Pancreas (tissue), 10 donors: Measurements from ENCODE around the gene DNAJB5. TPM values are rescaled to one million over a fixed set of nuclear protein-coding genes. Genes with fewer than 3 reads are reported as not detected.

Experiments
- ATAC-seq, 4 donors: fragments of 200-7000 bp; cut with Tn5 transposase; one replicate each; pipeline versions ENCODE4 v1.8.0 to v1.9.1; 2020; ENCODE audit warnings: mild to moderate bottlenecking in 4 of 4, moderate library complexity in 4 of 4
- DNase-seq, 6 donors: peaks; one replicate each; pipeline ENCODE4 v3.0.0-alpha.2; 2020
- FAIRE-seq: peaks from 2 replicates; lab custom pipeline; 2012; peaks lifted over from hg19 to GRCh38; lab: Jason Lieb, UNC
- H3K27ac ChIP-seq, 4 donors: fragments of 200-600 bp; sonication (generic); 1 replicate in 3 of 4; 2 replicates in 1 of 4; pipeline versions ENCODE4 v1.5.0 to v1.8.0; 2020
- H3K27me3 ChIP-seq, 4 donors: fragments of 200-600 bp; one replicate each; pipeline ENCODE4 v1.8.0; 2021
- H3K36me3 ChIP-seq, 3 donors: fragments of 200-600 bp; sonication (generic) in 1 of 3; one replicate each; pipeline versions ENCODE4 v1.5.0 to v1.8.0; 2020 to 2021
- H3K4me1 ChIP-seq, 3 donors: fragments of 200-600 bp; one replicate each; pipeline ENCODE4 v1.8.0; 2021
- H3K4me3 ChIP-seq, 4 donors: fragments of 200-600 bp; sonication (generic) in 2 of 4; one replicate each; pipeline versions ENCODE4 v1.5.0 to v1.8.0; 2020 to 2021
- H3K9me3 ChIP-seq, 4 donors: fragments of 200-600 bp; one replicate each; pipeline ENCODE4 v1.8.0; 2021
- WGBS, 2 donors: extraction: QIAGEN DNeasy Blood & Tissue Kit; methylation state at CpG; one replicate each; pipeline ENCODE4 v1.1.7; 2013; 5-methylcytosine and 5-hydroxymethylcytosine counted together
- intact Hi-C, 3 donors: fragments of 100-400 bp; cut with DNase I; formaldehyde crosslinking; loops; one replicate each; pipeline versions ENCODE4 v1.11.1 to v1.14.2; 2022
- polyA plus RNA-seq, 2 donors: library from polyadenylated mRNA; stranded (reverse); fragments of 200-250 nt; gene quantifications; one replicate each; pipeline ENCODE4 v1.2.3, GENCODE V29; 2013
- total RNA-seq, 6 donors: library from RNA; stranded (reverse); fragmentation: NEBNext Ultra II Directional in 4 of 6; extraction: Animal tissue kit (Norgen Biotek cat#: 25700) in 4 of 6; gene quantifications; one replicate each; pipeline versions ENCODE4 v1.2.1 to v1.2.4, GENCODE V29; 2021 to 2023
- TF ChIP-seq, protein P1 (sequence below), 4 donors: fragments of 200-600 bp; sonication (generic) in 3 of 4; IDR thresholded peaks; one replicate each; pipeline versions ENCODE4 v1.5.0 to v1.8.0; 2021; ENCODE audit warnings: antibody characterized with exemption in 4 of 4
- donor health status: healthy with polysubstance abuse.
- donor health status: DM: no; HTN: no; CAD: no; lungs with moderate emphysema.
- donor health status: DM: no; HTN: no; CAD: no.
- donor health status: control.
- donor health status: control.
- donor health status: Bipolar disorder and iron deficiency.
- donor health status: DM: yes; HTN: yes; CAD: no.
- donor health status: DM: no; HTN: no; CAD: no.
- donor health status: DM: no; HTN: no; CAD: no.
- donor health status: DM: yes; HTN: yes; CAD: no.

DNAJB5 gene
- total and polyA plus RNA-seq, 8 donors: 0.97 to 4.7 (median 2.4) TPM

GRCh38 chr9:34957492-34958410 lies 31.8 kb upstream of the DNAJB5 start, which contains the start of gene PHF24:
Gene PHF24 (plus strand): TSS chr9:34958285. CDS start chr9:34971299, 13,014 bp downstream.
- Histone ChIP-seq H3K36me3 (no peaks in the 10 kb centered on the region), H3K9me3 (no peaks in the 10 kb centered on the region), H3K27me3 (peaks cover 0 to 5% (median 0%) of the 10 kb centered on the region in 4 donors), H3K27ac (no peak within 1 kb of the TSS), H3K4me1 (no peaks in the 10 kb centered on the region), H3K4me3 (peak within 1 kb of the TSS; percentile 15 to 46 (median 36))
- intact Hi-C loops: no loop called here
- TF ChIP-seq, protein P1, sequence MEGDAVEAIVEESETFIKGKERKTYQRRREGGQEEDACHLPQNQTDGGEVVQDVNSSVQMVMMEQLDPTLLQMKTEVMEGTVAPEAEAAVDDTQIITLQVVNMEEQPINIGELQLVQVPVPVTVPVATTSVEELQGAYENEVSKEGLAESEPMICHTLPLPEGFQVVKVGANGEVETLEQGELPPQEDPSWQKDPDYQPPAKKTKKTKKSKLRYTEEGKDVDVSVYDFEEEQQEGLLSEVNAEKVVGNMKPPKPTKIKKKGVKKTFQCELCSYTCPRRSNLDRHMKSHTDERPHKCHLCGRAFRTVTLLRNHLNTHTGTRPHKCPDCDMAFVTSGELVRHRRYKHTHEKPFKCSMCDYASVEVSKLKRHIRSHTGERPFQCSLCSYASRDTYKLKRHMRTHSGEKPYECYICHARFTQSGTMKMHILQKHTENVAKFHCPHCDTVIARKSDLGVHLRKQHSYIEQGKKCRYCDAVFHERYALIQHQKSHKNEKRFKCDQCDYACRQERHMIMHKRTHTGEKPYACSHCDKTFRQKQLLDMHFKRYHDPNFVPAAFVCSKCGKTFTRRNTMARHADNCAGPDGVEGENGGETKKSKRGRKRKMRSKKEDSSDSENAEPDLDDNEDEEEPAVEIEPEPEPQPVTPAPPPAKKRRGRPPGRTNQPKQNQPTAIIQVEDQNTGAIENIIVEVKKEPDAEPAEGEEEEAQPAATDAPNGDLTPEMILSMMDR (IDR thresholded peaks at IDR 0.05): no peak
- 2 to 3% methylated on average over 54 to 116 of the region's 116 CpGs for WGBS, 2 donors
- peak; percentile 71 to 92 (median 81) for ATAC-seq
- FAIRE-seq: no peak
- DNase-seq: peak in 2 of 6 donors; percentile 54 to 72

- H3K27ac ChIP-seq: no peak overlapping the region
- no peaks in the 10 kb centered on the region for H3K9me3 ChIP-seq
- DNase-seq: peak in 1 of 6 donors; percentile 64
- peaks cover 0 to 5% (median 0%) of the 10 kb centered on the region in 4 donors for H3K27me3 ChIP-seq
- ATAC-seq: peak in 1 of 4 donors; percentile 8
- TF ChIP-seq, protein P1 (IDR thresholded peaks at IDR 0.05): no peak
- intact Hi-C loops: no loop called here
- peak overlapping the region in 2 of 4 donors; percentile 42 to 46 for H3K4me3 ChIP-seq
- 11 to 13% methylated on average over 20 to 21 of the region's 21 CpGs for WGBS, 2 donors
- no peak for FAIRE-seq
- no peaks in the 10 kb centered on the region for H3K36me3 ChIP-seq
- no peaks in the 10 kb centered on the region for H3K4me1 ChIP-seq
These were observed 31.0 kb upstream of the DNAJB5 start for GRCh38 chr9:34958411-34958982.

GRCh38 chr9:34959461-34959860 lies 30.1 kb upstream of the DNAJB5 start:
- no peak for ATAC-seq
- no peak overlapping the region for H3K27ac ChIP-seq
- no peak overlapping the region for H3K4me3 ChIP-seq
- no peaks in the 10 kb centered on the region for H3K36me3 ChIP-seq
- no peak for DNase-seq
- H3K4me1 ChIP-seq: no peaks in the 10 kb centered on the region
- intact Hi-C loops: no loop called here
- peaks cover 0 to 5% (median 0%) of the 10 kb centered on the region in 4 donors for H3K27me3 ChIP-seq
- FAIRE-seq: no peak
- no peaks in the 10 kb centered on the region for H3K9me3 ChIP-seq
- 91 to 92% methylated on average over 4 of the region's 4 CpGs for WGBS, 2 donors
- TF ChIP-seq, protein P1 (IDR thresholded peaks at IDR 0.05): no peak

GRCh38 chr9:34961574-34962490 lies 27.7 kb upstream of the DNAJB5 start:
- ATAC-seq: peak in 3 of 4 donors; percentile 32 to 86 (median 61)
- Histone ChIP-seq H3K4me3 (no peak overlapping the region), H3K27me3 (peaks cover 0 to 9% (median 0%) of the 10 kb centered on the region in 4 donors), H3K4me1 (no peaks in the 10 kb centered on the region), H3K27ac (no peak overlapping the region), H3K9me3 (no peaks in the 10 kb centered on the region), H3K36me3 (no peaks in the 10 kb centered on the region)
- TF ChIP-seq, protein P1 (IDR thresholded peaks at IDR 0.05): no peak
- WGBS, 2 donors: 59 to 68% methylated on average over 5 of the region's 5 CpGs
- FAIRE-seq: no peak
- intact Hi-C loops: no loop called here
- DNase-seq: no peak
